Osteocyte (in vitro differentiated cells): ENCODE results near the gene MDP1. TPM values are rescaled to one million over a fixed set of nuclear protein-coding genes. Genes with fewer than 3 reads are reported as not detected.
A peak's percentile ranks its signal among the peaks of the same experiment; 100 is the strongest.
"Not testable (repeated sequence)": the region's sequence is repeated elsewhere in the genome, so short reads cannot be mapped to it uniquely, and the experiment has no call there.

Source experiments
- DNase-seq: peaks from one replicate; pipeline ENCODE4 v3.0.0; 2021; ENCODE audit warnings: mixed read lengths; ENCODE audit not compliant: unreplicated experiment; ENCODE audit errors: extremely low spot score
- H3K27ac Mint-ChIP-seq: one replicate; pipeline ENCODE4 v1.8.0; 2021; ENCODE audit warnings: mild to moderate bottlenecking, mixed read lengths; ENCODE audit not compliant: unreplicated experiment
- H3K27me3 Mint-ChIP-seq: one replicate; pipeline ENCODE4 v1.8.0; 2021; ENCODE audit warnings: mixed read lengths; ENCODE audit not compliant: unreplicated experiment
- H3K36me3 Mint-ChIP-seq: one replicate; pipeline ENCODE4 v1.8.0; 2021; ENCODE audit warnings: mixed read lengths; ENCODE audit not compliant: unreplicated experiment
- H3K4me1 Mint-ChIP-seq: one replicate; pipeline ENCODE4 v1.8.0; 2021; ENCODE audit warnings: mixed read lengths; ENCODE audit not compliant: unreplicated experiment
- H3K4me3 Mint-ChIP-seq: one replicate; pipeline ENCODE4 v1.8.0; 2021; ENCODE audit warnings: mild to moderate bottlenecking, moderate library complexity, mixed read lengths; ENCODE audit not compliant: unreplicated experiment
- H3K9me3 Mint-ChIP-seq: one replicate; pipeline ENCODE4 v1.8.0; 2021; ENCODE audit warnings: mixed read lengths; ENCODE audit not compliant: unreplicated experiment
- CTCF ChIP-seq: fragments of 200-600 bp; sonication (generic); IDR thresholded peaks from 2 replicates; pipeline ENCODE4 v1.5.0; 2021; ENCODE audit warnings: antibody characterized with exemption, mild to moderate bottlenecking, moderate library complexity
- total RNA-seq: library from RNA; stranded (reverse); gene quantifications from 2 replicates; pipeline ENCODE4 v1.2.1, GENCODE V29; 2021

The MDP1 gene
- total RNA-seq, 1 donor from 2014 or later = 25.4 TPM

DNA sequence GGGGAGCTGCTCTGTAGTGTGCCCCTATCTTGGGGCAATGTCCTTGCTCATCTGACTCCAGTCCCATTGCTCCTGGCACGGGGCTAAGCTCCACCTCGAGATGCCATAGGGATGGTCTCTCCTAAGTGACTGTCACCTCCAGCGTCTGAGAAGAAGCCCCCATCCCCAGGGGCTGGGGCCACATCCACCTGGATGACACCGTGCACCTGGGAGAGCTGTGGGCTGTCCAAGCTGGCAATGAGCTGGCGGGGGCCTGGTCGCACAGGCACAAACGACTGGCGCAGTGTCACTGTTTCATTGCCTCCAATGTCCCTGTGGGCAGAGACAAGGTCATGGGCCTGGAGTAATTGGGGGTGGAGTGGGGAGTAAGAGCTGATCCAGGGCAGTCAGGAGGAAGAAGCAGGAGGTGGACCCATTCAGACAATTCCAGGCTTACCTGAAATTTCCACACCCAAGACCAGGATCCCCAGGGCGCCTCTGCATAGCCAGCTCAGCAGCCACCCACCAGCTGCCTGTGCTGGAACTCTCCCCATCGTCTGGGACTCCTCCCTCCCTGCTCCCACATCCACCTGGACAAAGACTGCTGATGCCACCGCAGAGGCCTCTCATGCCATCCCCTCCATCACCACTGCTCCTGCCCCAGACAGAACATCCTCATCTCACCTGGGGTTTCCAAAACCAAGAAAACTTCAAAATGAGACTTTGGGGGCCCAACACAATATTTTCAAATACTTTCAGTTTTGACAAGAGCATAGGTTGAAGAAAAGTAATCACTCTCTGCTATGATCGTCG lies 33.6 kb upstream of the MDP1 start:
- Mint-ChIP-seq H3K9me3 (no peaks in the 10 kb centered on the region), H3K4me1 (peaks cover 7% of the 10 kb centered on the region), H3K4me3 (no peak overlapping the region), H3K27me3 (no peaks in the 10 kb centered on the region), H3K27ac (no peak overlapping the region), H3K36me3 (no peaks in the 10 kb centered on the region)
- DNase-seq = no peak
- TF ChIP-seq CTCF = no peak

DNA sequence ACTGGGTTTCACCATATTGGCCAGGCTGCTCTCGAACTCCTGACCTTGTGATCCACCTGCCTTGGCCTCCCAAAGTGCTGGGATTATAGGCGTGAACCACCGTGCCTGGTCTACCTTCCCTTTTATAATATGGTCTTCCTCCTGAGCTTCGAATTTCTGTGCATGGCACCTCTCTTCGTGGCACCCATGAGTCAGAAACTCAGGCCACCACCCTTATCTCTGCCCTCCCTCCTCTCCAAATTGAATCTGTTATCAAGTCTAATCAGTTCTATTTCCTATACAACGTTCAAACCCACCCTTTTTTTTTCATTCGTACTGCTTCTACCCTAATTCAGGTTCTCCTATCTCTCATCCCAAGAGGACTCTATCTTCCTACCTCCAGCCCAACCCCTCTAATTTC lies 31.6 kb upstream of the MDP1 start:
- Mint-ChIP-seq H3K36me3 (no peaks in the 10 kb centered on the region), H3K4me1 (peaks cover 17% of the 10 kb centered on the region), H3K9me3 (no peaks in the 10 kb centered on the region), H3K4me3 (no peak overlapping the region), H3K27ac (no peak overlapping the region), H3K27me3 (no peaks in the 10 kb centered on the region)
- DNase-seq = no peak
- no peak for TF ChIP-seq CTCF

DNA sequence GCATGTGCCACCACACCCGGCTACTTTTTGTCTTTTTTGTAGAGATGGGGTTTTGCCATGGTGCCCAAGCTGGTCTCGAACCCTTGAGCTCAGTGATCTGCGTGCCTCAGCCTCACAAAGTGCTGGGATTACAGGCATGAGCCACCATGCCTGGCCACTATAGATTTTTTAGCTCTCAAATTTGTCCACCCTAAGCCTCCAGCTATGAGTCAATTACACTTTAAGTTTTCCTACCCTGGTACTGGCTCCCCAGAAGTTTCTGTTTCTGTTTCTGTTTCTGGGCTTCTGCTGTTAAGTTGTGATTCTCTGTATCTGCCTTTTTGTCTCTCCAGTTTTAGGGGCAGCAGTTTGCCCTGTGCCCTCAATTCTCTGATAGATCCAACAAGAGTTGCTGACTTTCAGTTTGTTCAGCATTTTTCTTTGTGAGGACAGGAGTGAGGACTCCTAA lies 30.9 kb upstream of the MDP1 start:
- Mint-ChIP-seq H3K4me1 (peaks cover 19% of the 10 kb centered on the region), H3K27ac (no peak overlapping the region), H3K4me3 (no peak overlapping the region), H3K9me3 (no peaks in the 10 kb centered on the region), H3K27me3 (no peaks in the 10 kb centered on the region), H3K36me3 (no peaks in the 10 kb centered on the region)
- DNase-seq = no peak
- no peak for TF ChIP-seq CTCF

DNA sequence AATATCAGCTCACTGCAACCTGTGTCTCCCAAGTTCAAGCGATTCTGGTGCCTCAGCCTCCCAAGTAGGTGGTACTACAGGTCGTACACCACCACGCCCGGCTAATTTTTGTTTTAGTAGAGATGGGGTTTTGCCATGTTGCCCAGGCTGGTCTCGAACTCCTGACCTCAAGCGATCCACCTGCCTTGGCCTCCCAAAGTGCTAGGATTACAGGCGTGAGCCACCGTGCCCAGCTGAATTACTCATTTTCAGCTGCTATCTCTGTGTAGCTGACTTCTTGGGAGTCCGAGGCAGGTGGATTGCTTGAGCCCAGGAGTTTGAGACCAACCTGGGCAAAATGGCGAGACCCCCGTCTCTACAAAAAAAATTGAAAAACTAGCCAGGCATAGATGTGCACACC lies 29.5 kb upstream of the MDP1 start:
- not testable (repeated sequence) for H3K27me3 Mint-ChIP-seq, H3K36me3 Mint-ChIP-seq, H3K27ac Mint-ChIP-seq, DNase-seq, H3K9me3 Mint-ChIP-seq, H3K4me3 Mint-ChIP-seq
- peaks cover 31% of the 10 kb centered on the region for H3K4me1 Mint-ChIP-seq

DNA sequence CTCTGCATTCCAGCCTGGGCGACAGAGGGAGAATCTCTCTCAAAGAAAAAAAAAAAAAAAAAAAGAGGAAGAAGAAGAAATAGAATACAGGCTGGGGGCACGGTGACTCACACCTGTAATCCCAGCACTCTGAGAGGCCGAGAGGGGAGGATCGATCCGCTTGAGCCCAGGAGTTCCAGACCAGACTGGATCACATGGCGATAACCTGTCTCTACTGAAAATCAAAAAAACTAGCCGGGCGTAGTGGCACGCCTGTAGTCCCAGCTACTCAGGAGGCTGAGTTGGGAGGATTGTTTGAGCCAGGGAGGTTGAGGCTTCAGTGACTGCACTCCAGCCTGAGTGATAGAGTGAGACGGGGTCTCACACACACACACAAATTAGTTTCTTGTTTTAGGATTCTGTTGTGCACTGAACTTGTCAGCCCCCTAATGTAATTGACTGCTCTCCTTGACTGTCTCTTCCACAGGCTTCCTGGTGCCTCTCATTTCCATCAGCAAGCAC lies 27.5 kb upstream of the MDP1 start:
- H3K4me1 Mint-ChIP-seq = peaks cover 45% of the 10 kb centered on the region
- DNase-seq = no peak
- peak overlapping the region; percentile 88 for H3K4me3 Mint-ChIP-seq
- H3K27ac Mint-ChIP-seq = peak overlapping the region; percentile 100
- no peak for TF ChIP-seq CTCF
- no peaks in the 10 kb centered on the region for H3K9me3 Mint-ChIP-seq
- peaks cover 15% of the 10 kb centered on the region for H3K36me3 Mint-ChIP-seq
- H3K27me3 Mint-ChIP-seq = no peaks in the 10 kb centered on the region
